HCT116 (cell line): Measurements from ENCODE around the gene TBC1D14. TPM values are rescaled to one million over a fixed set of nuclear protein-coding genes. Genes with fewer than 3 reads are reported as not detected.

Experiments
- ATAC-seq: fragments of 200-7000 bp; cut with Tn5 transposase; 2 replicates; pipeline ENCODE4 v1.9.1; 2020; ENCODE audit warnings: mild to moderate bottlenecking, moderate library complexity
- BruUV-seq: library from RNA; stranded (reverse); fragments of 400-500 nt; replicated peaks from 2 replicates; lab custom pipeline; 2021; lab: Mats Ljungman, UMichigan
- CTCF ChIA-PET: fragments of 300-600 bp; sonication (Branson Sonifier 250); formaldehyde crosslinking; loops from one replicate; lab custom pipeline; 2021; ENCODE audit warnings: antibody characterized with exemption; lab: Charles Lee
- POLR2A ChIA-PET: fragments of 300-600, 350-600 bp; sonication (Branson Sonifier 250); formaldehyde crosslinking; loops from one replicate; lab custom pipeline; 2021; ENCODE audit warnings: antibody characterized with exemption; lab: Charles Lee
- RAD21 ChIA-PET, 2 experiments: fragments of 300-600 bp; sonication (Branson Sonifier 250); formaldehyde crosslinking; loops; one replicate each; lab custom pipeline; 2023; ENCODE audit warnings: low total read pairs in 2 of 2; ENCODE audit not compliant: uncharacterized antibody in 2 of 2, unreplicated experiment in 2 of 2, low non-redundant PET in 1 of 2; lab: Charles Lee
- DNase-seq: peaks from one replicate; pipeline ENCODE4 v3.0.0-alpha.2; 2010; ENCODE audit warnings: low read depth, low spot score
- H2AFZ ChIP-seq: fragments of 200-600 bp; shearing (Covaris generic), sonication (generic); 2 replicates; pipeline ENCODE4 v1.6.1; 2017; ENCODE audit warnings: low read depth, mixed run types, mixed read lengths, antibody characterized with exemption, low read length; ENCODE audit not compliant: poor library complexity, severe bottlenecking
- H3K27ac ChIP-seq: 2 replicates; pipeline ENCODE4 v1.5.1; 2012; ENCODE audit warnings: low read depth, low read length
- H3K27me3 ChIP-seq: fragments of 200-600 bp; sonication (generic); 2 replicates; pipeline ENCODE4 v1.6.1; 2016; ENCODE audit warnings: mixed run types, low read length, mixed read lengths; ENCODE audit not compliant: insufficient read depth
- H3K36me3 ChIP-seq, 2 experiments: fragments of 200-500 bp in 1 of 2; fragments of 200-600 bp in 1 of 2; sonication (Bioruptor generic) in 1 of 2; sonication (generic) in 1 of 2; 2 replicates each; pipeline versions ENCODE4 v1.5.1 to v1.6.1; 2014 to 2016; ENCODE audit warnings: low read length in 2 of 2, inconsistent platforms in 1 of 2, mixed read lengths in 1 of 2, mixed run types in 1 of 2; ENCODE audit not compliant: insufficient read depth in 2 of 2, control insufficient read depth in 1 of 2
- H3K4me1 ChIP-seq, 2 experiments: fragments of 200-600 bp in 1 of 2; sonication (generic) in 1 of 2; 2 replicates each; pipeline versions ENCODE4 v1.5.1 to v1.6.1; 2012 to 2017; ENCODE audit warnings: low read length in 2 of 2, inconsistent platforms in 1 of 2, mild to moderate bottlenecking in 1 of 2, mixed read lengths in 1 of 2, mixed run types in 1 of 2, moderate library complexity in 1 of 2; ENCODE audit not compliant: insufficient read depth in 2 of 2, control insufficient read depth in 1 of 2
- H3K4me2 ChIP-seq: fragments of 200-600 bp; sonication (generic); 2 replicates; pipeline ENCODE4 v1.6.1; 2017; ENCODE audit warnings: mixed run types, low read length, mixed read lengths
- H3K4me3 ChIP-seq, 2 experiments: fragments of 200-600 bp in 1 of 2; sonication (generic) in 1 of 2; replicated peaks in 1 of 2; 2 replicates each; pipeline ENCODE4 v1.5.1; 2011 to 2016; ENCODE audit warnings: low read length in 2 of 2, control low read depth in 1 of 2, low read depth in 1 of 2, mild to moderate bottlenecking in 1 of 2, mixed read lengths in 1 of 2, mixed run types in 1 of 2
- H3K79me2 ChIP-seq: fragments of 200-600 bp; sonication (generic); 2 replicates; pipeline ENCODE4 v1.6.1; 2017; ENCODE audit warnings: mild to moderate bottlenecking, mixed run types, low read length, moderate library complexity, mixed read lengths; ENCODE audit not compliant: insufficient read depth
- H3K9ac ChIP-seq: fragments of 200-600 bp; sonication (generic); 2 replicates; pipeline ENCODE4 v1.6.1; 2016; ENCODE audit warnings: low read length, mixed read lengths
- H3K9me2 ChIP-seq: fragments of 200-600 bp; sonication (generic), shearing (Covaris generic); 2 replicates; pipeline ENCODE4 v1.6.1; 2017; ENCODE audit warnings: mixed run types, mild to moderate bottlenecking, moderate library complexity; ENCODE audit not compliant: insufficient read depth
- H3K9me3 ChIP-seq, 2 experiments: fragments of 200-500 bp in 1 of 2; fragments of 200-600 bp in 1 of 2; sonication (Bioruptor generic) in 1 of 2; sonication (generic) in 1 of 2; 2 replicates each; pipeline ENCODE4 v1.6.1; 2014 to 2017; ENCODE audit warnings: low read length in 2 of 2, mixed read lengths in 2 of 2, inconsistent platforms in 1 of 2, low read depth in 1 of 2, mild to moderate bottlenecking in 1 of 2, mixed run types in 1 of 2, moderate library complexity in 1 of 2; ENCODE audit not compliant: control insufficient read depth in 1 of 2, insufficient read depth in 1 of 2
- H4K20me1 ChIP-seq: fragments of 200-600 bp; sonication (generic), shearing (Covaris generic); 2 replicates; pipeline ENCODE4 v1.6.1; 2017; ENCODE audit warnings: mixed run types, mild to moderate bottlenecking, moderate library complexity; ENCODE audit not compliant: insufficient read depth
- CBX3 ChIP-seq: IDR thresholded peaks from 2 replicates; pipeline ENCODE4 v1.6.1; 2012; ENCODE audit warnings: low read depth
- CEBPB ChIP-seq: IDR thresholded peaks from 2 replicates; pipeline ENCODE4 v1.6.1; 2012; ENCODE audit warnings: low read depth
- CTCF ChIP-seq, 3 experiments: fragments of 200-600 bp in 1 of 3; sonication (generic) in 1 of 3; IDR thresholded peaks in 2 of 3; conservative IDR thresholded peaks in 1 of 3; 2 replicates each; pipeline ENCODE4 v1.5.1; 2012 to 2017; ENCODE audit warnings: low read depth in 2 of 3, low read length in 2 of 3, antibody characterized with exemption in 1 of 3, borderline replicate concordance in 1 of 3, control low read depth in 1 of 3, mild to moderate bottlenecking in 1 of 3, mixed read lengths in 1 of 3, mixed run types in 1 of 3, moderate library complexity in 1 of 3; ENCODE audit not compliant: insufficient read depth in 1 of 3
- ELF1 ChIP-seq: IDR thresholded peaks from 2 replicates; pipeline ENCODE4 v1.6.1; 2012; ENCODE audit warnings: low read depth, borderline replicate concordance
- EZH2 ChIP-seq: fragments of 200-600 bp; sonication (generic); IDR thresholded peaks from 2 replicates; pipeline ENCODE4 v1.6.1; 2017; ENCODE audit warnings: antibody characterized with exemption, mixed run types
- FOSL1 ChIP-seq: IDR thresholded peaks from 2 replicates; pipeline ENCODE4 v1.6.1; 2012; ENCODE audit warnings: low read depth
- JUND ChIP-seq: IDR thresholded peaks from 2 replicates; pipeline ENCODE4 v1.6.1; 2012
- MAX ChIP-seq: IDR thresholded peaks from 2 replicates; pipeline ENCODE4 v1.6.1; 2012
- POLR2A ChIP-seq: IDR thresholded peaks from 2 replicates; pipeline ENCODE4 v1.7.0; 2011; ENCODE audit warnings: borderline replicate concordance; ENCODE audit not compliant: insufficient read depth, insufficient read length; ENCODE audit errors: extremely low read depth
- RAD21 ChIP-seq: IDR thresholded peaks from 2 replicates; pipeline ENCODE4 v1.6.1; 2012; ENCODE audit warnings: low read depth, mild to moderate bottlenecking
- SIN3A ChIP-seq: IDR thresholded peaks from 2 replicates; pipeline ENCODE4 v1.6.1; 2012; ENCODE audit warnings: low read depth
- SP1 ChIP-seq: IDR thresholded peaks from 2 replicates; pipeline ENCODE4 v1.6.1; 2012; ENCODE audit warnings: low read depth
- SRF ChIP-seq: IDR thresholded peaks from 2 replicates; pipeline ENCODE4 v1.6.1; 2012; ENCODE audit warnings: low read depth
- TCF7L2 ChIP-seq: IDR thresholded peaks from 2 replicates; pipeline ENCODE4 v1.7.0; 2011; ENCODE audit warnings: borderline replicate concordance, inconsistent platforms; ENCODE audit not compliant: insufficient read depth, insufficient read length; ENCODE audit errors: extremely low read depth
- YY1 ChIP-seq: IDR thresholded peaks from 2 replicates; pipeline ENCODE4 v1.6.1; 2011; ENCODE audit warnings: low read length, low read depth, moderate library complexity, mild to moderate bottlenecking; ENCODE audit not compliant: insufficient replicate concordance; ENCODE audit errors: extremely low read depth
- ZFX ChIP-seq: fragments of 450-650 bp; IDR thresholded peaks from 2 replicates; pipeline ENCODE4 v1.6.1; 2017
- intact Hi-C: fragments of 100-400 bp; cut with micrococcal nuclease; formaldehyde crosslinking; loops from 2 replicates; pipeline ENCODE4 v1.10.0; 2022
- total RNA-seq: library from RNA; stranded (reverse); gene quantifications from one replicate; pipeline ENCODE4 v1.2.1, GENCODE V29; 2021; ENCODE audit not compliant: unreplicated experiment

Gene TBC1D14
- total RNA-seq, 1 experiment from 2014 or later = 62.9 TPM

GRCh38 chr4:7013175-7013574, 103.5 kb downstream of the TBC1D14 start:
- DNase-seq (no peak), ATAC-seq (no peak)
- Histone ChIP-seq H3K9ac (no peak overlapping the region), H3K4me2 (no peak overlapping the region), H3K4me3 (no peak overlapping the region), H3K27ac (no peak overlapping the region), H3K27me3 (no peaks in the 10 kb centered on the region), H3K4me1 (peaks cover 0 to under 1% of the 10 kb centered on the region in 2 experiments; a peak in 1 of 4 replicates), H4K20me1 (no peaks in the 10 kb centered on the region), H3K79me2 (peaks cover 4% of the 10 kb centered on the region; the same call in 1 of the 2 replicates), H3K36me3 (peaks cover 20 to 53% of the 10 kb centered on the region in 2 experiments), H2AFZ (no peak overlapping the region), H3K9me3 (no peaks in the 10 kb centered on the region), H3K9me2 (no peaks in the 10 kb centered on the region)
- no TSS peak for BruUV-seq
- TF ChIP-seq YY1 = no peak
- TF ChIP-seq SIN3A = no peak
- TF ChIP-seq FOSL1 = no peak
- no peak for TF ChIP-seq TCF7L2
- TF ChIP-seq RAD21 = no peak
- no peak for TF ChIP-seq SP1
- TF ChIP-seq JUND = no peak
- no peak for TF ChIP-seq CTCF (IDR thresholded peaks at IDR 0.05 in 2 of 3, conservative IDR thresholded peaks at IDR 0.05 in 1 of 3; ENCODE audit: borderline replicate concordance in 1 of 3, insufficient read depth in 1 of 3, low read depth in 2 of 3, low read length in 2 of 3)
- no peak for TF ChIP-seq CBX3
- TF ChIP-seq MAX = no peak
- no peak for TF ChIP-seq POLR2A
- TF ChIP-seq SRF = no peak
- TF ChIP-seq CEBPB = no peak
- no peak for TF ChIP-seq ZFX
- TF ChIP-seq EZH2 = no peak
- TF ChIP-seq ELF1 = no peak
- intact Hi-C loops = no loop called here
- RAD21 ChIA-PET = no interaction called here
- CTCF ChIA-PET = no interaction called here
- POLR2A ChIA-PET = no interaction called here
